ENCODE data around the gene CD79B.

CD79B gene

Small RNA genes within 50 kb of the gene (small RNA-seq; reads per million reads assigned to genes)
- gene AC040958.1 (0 reads per million in 2 experiments), gene AC127029.1 (0 reads per million in 2 experiments), gene GH1 (0 reads per million in 2 experiments)
